ENCODE measurements around the gene MRPS30.

MRPS30 gene

GRCh38 chr5:44835693-44836092 is 26.9 kb downstream of the MRPS30 start:
- TF ChIP-seq ZNF530 (tag by site-specific recombination; IDR thresholded peaks at IDR 0.05; ENCODE audit: low read depth) (no peak), ZNF449 (tag by site-specific recombination; IDR thresholded peaks at IDR 0.05) (no peak), GLIS1 (tag by site-specific recombination; IDR thresholded peaks at IDR 0.05) (no peak), SP7 (tag by site-specific recombination; IDR thresholded peaks at IDR 0.05) (no peak), ZNF610 (tag by site-specific recombination; IDR thresholded peaks at IDR 0.05; ENCODE audit: borderline replicate concordance) (no peak), ZNF280D (tag by site-specific recombination; IDR thresholded peaks at IDR 0.05) (no peak), ZNF658 (tag by site-specific recombination; IDR thresholded peaks at IDR 0.05) (no peak), ZNF169 (tag by site-specific recombination; IDR thresholded peaks at IDR 0.05) (no peak)
- ChIA-PET CTCF (no interaction called here), POLR2A (no interaction called here)
- Histone ChIP-seq H3K9me3 (ENCODE audit: control insufficient read depth, insufficient read depth, low read depth, low read length) (no peaks in the 10 kb centered on the region), H3K4me1 (ENCODE audit: control insufficient read depth, insufficient read depth, low read length) (no peaks in the 10 kb centered on the region), H3K36me3 (ENCODE audit: control insufficient read depth in 2 of 2, insufficient read depth in 1 of 2, low read length in 2 of 2) (no peaks in the 10 kb centered on the region), H3K4me3 (ENCODE audit: low read depth, low read length) (no peak overlapping the region), H3K27ac (ENCODE audit: extremely low read depth, low read depth, low read length) (no peak overlapping the region)

DNA sequence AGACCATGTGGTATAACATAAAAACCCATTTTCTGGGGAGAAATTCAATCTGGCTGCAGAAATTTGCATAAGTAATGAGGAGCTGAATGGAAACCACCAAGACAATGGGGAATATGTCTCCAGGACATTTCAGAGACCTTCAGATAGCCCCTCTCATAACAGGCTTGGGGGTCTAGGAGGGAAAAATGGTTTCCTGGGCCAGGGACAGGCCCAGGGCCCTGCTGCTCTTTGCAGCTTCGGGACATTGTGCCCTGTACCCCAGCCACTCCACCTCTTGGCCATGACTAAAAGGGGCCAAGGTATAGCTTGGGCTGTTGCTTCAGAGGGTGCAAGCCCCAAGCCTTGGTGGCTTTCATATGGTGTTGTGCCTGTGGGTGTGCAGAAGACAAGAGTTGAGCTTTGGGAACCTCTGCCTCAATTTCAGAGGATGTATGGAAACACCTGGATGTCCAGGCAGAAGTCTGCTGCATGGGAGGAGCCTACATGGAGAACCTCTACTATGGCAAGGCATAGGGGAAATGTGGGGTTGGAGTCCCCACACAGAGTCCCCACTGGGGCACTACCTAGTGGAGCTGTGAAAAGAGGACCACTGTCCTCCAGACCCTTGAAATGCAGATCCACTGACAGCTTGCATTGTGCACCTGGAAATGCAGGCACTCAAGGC is 30.4 kb downstream of the MRPS30 start:
- no peaks in the 10 kb centered on the region for H3K4me1 ChIP-seq (ENCODE audit: control insufficient read depth, insufficient read depth, low read length)
- H3K9me3 ChIP-seq (ENCODE audit: control insufficient read depth, insufficient read depth, low read depth, low read length), result no peaks in the 10 kb centered on the region
- H3K27ac ChIP-seq (ENCODE audit: extremely low read depth, low read depth, low read length), result no peak overlapping the region
- no peaks in the 10 kb centered on the region for H3K36me3 ChIP-seq (ENCODE audit: control insufficient read depth in 2 of 2, insufficient read depth in 1 of 2, low read length in 2 of 2)
- POLR2A ChIA-PET, result no interaction called here
- H3K4me3 ChIP-seq (ENCODE audit: low read depth, low read length), result no peak overlapping the region
- CTCF ChIA-PET, result no interaction called here
- TF ChIP-seq ZNF585B (tag by site-specific recombination; IDR thresholded peaks at IDR 0.05) (peak; percentile 94), EGR2 (tag by site-specific recombination; IDR thresholded peaks at IDR 0.05; ENCODE audit: low read depth) (no peak)

GRCh38 chr5:44842496-44843282 is 33.9 kb downstream of the MRPS30 start:
- H3K4me1 ChIP-seq (ENCODE audit: control insufficient read depth, insufficient read depth, low read length), result no peaks in the 10 kb centered on the region
- H3K36me3 ChIP-seq (ENCODE audit: control insufficient read depth in 2 of 2, insufficient read depth in 1 of 2, low read length in 2 of 2), result no peaks in the 10 kb centered on the region
- H3K4me3 ChIP-seq (ENCODE audit: low read depth, low read length), result no peak overlapping the region
- no peak overlapping the region for H3K27ac ChIP-seq (ENCODE audit: extremely low read depth, low read depth, low read length)
- H3K9me3 ChIP-seq (ENCODE audit: control insufficient read depth, insufficient read depth, low read depth, low read length), result no peaks in the 10 kb centered on the region
- ChIA-PET POLR2A (no interaction called here), CTCF (interaction anchor here (0.9 kb wide), 1 partner anchor 11 kb away, joined by 4 read pairs; no protein-coding TSS in a partner anchor)
- TF ChIP-seq ZNF654 (tag by site-specific recombination; IDR thresholded peaks at IDR 0.05; ENCODE audit: low read depth) (no peak), ZNF580 (tag by site-specific recombination; IDR thresholded peaks at IDR 0.05) (no peak), ATF2 (tag by site-specific recombination; IDR thresholded peaks at IDR 0.05; ENCODE audit: low read depth) (no peak), ZFP41 (tag by site-specific recombination; IDR thresholded peaks at IDR 0.05; ENCODE audit: borderline replicate concordance) (no peak), ZNF747 (tag by site-specific recombination; IDR thresholded peaks at IDR 0.05) (no peak), ZNF311 (tag by site-specific recombination; IDR thresholded peaks at IDR 0.05; ENCODE audit: borderline replicate concordance) (no peak)
- TF ChIP-seq, protein P1, sequence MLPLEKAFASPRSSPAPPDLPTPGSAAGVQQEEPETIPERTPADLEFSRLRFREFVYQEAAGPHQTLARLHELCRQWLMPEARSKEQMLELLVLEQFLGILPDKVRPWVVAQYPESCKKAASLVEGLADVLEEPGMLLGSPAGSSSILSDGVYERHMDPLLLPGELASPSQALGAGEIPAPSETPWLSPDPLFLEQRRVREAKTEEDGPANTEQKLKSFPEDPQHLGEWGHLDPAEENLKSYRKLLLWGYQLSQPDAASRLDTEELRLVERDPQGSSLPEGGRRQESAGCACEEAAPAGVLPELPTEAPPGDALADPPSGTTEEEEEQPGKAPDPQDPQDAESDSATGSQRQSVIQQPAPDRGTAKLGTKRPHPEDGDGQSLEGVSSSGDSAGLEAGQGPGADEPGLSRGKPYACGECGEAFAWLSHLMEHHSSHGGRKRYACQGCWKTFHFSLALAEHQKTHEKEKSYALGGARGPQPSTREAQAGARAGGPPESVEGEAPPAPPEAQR (tag by site-specific recombination; IDR thresholded peaks at IDR 0.05), result no peak
- TF ChIP-seq, protein P2, sequence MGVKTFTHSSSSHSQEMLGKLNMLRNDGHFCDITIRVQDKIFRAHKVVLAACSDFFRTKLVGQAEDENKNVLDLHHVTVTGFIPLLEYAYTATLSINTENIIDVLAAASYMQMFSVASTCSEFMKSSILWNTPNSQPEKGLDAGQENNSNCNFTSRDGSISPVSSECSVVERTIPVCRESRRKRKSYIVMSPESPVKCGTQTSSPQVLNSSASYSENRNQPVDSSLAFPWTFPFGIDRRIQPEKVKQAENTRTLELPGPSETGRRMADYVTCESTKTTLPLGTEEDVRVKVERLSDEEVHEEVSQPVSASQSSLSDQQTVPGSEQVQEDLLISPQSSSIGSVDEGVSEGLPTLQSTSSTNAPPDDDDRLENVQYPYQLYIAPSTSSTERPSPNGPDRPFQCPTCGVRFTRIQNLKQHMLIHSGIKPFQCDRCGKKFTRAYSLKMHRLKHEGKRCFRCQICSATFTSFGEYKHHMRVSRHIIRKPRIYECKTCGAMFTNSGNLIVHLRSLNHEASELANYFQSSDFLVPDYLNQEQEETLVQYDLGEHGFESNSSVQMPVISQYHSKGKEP (tag by site-specific recombination; IDR thresholded peaks at IDR 0.05), result no peak
- TF ChIP-seq, protein P3, sequence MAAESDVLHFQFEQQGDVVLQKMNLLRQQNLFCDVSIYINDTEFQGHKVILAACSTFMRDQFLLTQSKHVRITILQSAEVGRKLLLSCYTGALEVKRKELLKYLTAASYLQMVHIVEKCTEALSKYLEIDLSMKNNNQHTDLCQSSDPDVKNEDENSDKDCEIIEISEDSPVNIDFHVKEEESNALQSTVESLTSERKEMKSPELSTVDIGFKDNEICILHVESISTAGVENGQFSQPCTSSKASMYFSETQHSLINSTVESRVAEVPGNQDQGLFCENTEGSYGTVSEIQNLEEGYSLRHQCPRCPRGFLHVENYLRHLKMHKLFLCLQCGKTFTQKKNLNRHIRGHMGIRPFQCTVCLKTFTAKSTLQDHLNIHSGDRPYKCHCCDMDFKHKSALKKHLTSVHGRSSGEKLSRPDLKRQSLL (tag by site-specific recombination; IDR thresholded peaks at IDR 0.05), result no peak
